ENCODE measurements around the gene TAS2R3.
A peak's percentile ranks its signal among the peaks of the same experiment; 100 is the strongest.

Gene TAS2R3

DNA sequence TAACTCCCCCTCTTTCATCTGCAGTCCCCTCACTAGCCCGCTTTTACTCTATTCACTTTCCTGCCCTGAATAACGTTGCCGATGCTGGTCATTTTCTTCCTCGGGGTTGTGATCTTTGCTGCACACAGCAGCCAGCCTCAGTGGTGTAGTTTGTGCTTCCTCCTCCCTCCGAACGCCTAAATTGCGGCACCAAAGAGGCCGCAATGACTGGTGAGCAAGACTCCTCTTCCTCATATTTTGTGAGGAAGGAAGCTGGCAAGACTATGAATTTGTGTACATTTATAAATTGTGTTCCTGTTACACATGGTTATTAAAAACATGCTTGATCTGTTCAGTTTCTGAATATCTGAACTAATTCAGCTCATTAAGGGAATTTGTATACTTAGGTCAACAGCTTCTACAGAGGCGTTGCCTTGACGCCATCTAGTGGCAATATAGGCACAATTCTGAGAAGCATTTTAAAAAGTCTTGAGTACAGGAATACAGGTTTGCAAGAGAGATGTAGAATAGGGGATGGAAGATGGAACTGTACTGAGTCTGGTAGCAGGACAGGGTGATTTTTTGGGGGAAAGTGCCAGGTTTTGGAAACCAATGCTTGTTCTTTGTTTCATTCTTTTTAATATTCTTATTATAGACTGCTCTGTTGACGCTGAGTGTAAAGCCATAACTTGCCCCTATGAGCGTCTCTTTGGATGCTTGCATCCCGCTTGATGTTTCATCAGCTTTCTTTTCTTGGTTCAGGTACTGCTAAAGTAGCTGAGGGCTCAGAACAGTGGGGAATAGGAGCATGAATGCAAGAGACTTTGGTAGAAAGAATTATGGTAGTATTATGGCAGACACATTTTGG lies 22.0 kb downstream of the TAS2R3 start:
- peak; percentile 59 for DNase-seq (ENCODE audit: low spot score)

DNA sequence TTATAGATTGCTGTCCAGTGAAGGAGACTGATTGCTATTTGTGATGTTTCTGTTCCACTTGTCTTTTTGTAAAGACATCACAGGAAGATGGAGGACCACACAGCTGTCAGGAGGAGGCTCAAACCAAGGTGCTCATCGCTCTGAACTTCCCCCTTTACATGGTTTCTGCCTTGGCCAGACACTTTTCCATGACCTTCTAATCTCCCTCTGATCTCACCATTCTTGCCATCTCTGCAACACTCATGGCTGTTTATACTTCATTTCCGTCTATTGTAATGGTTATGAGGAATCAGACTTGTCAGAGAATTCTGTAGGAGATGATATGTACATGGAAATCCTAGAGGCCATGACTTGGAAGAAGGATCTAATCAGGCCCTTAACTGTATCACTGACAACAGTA lies 24.4 kb downstream of the TAS2R3 start:
- no peak for DNase-seq (ENCODE audit: low spot score)

DNA sequence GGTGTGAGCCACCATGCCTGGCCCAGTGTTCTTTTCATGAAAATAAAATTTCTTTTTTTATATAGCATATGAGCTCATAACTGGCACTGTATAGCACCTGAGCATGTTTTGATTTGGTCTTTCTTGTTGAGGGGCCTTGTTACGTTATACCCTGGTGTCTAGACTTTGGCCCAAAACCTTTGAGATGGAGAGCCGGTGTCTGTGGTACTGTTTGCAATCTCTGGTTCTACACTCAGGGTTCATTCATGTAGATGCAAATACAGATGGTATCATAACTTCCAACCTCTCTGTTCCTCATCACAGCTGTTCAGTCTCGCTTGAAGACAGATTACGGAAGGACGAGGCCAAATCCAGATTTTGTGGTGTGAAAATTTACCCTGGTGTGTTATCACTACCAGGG lies 26.0 kb downstream of the TAS2R3 start, which contains the start of gene TAS2R5:
TAS2R5 (plus strand) TSS at position 301 of the 400 bp plus-strand sequence. CDS start 145 bp downstream, outside the sequence.
- DNase-seq (ENCODE audit: low spot score), result no peak

DNA sequence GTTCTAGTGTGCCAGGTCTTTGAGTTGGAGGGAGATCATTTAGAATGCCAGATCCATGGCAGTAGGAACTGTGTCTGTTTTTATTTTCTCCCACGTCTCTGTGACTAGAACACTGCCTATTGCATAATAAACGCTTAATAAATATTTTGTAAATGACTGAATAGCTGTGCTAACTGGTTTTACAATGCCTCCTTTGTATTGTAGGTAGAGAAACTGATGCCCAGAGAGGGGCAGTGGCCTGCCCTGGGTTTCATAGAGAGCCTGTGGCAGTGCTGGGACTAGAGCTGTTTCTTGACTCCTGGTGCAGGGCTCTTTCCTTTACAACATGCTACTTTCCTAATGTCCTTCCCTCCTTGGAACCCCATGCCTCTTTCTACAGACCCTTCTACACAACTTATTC lies 28.6 kb downstream of the TAS2R3 start:
- no peak for DNase-seq (ENCODE audit: low spot score)
